Anterior cingulate cortex (tissue), 58 donors: Measurements from ENCODE around the gene WDFY3.
"Not testable (repeated sequence)": the region's sequence is repeated elsewhere in the genome, so short reads cannot be mapped to it uniquely, and the experiment has no call there.

Experiments used
- DNase-seq, 58 donors: peaks; one replicate each; lab custom pipeline; 2025; lab: John Stamatoyannopoulos, UW

The WDFY3 gene

DNA sequence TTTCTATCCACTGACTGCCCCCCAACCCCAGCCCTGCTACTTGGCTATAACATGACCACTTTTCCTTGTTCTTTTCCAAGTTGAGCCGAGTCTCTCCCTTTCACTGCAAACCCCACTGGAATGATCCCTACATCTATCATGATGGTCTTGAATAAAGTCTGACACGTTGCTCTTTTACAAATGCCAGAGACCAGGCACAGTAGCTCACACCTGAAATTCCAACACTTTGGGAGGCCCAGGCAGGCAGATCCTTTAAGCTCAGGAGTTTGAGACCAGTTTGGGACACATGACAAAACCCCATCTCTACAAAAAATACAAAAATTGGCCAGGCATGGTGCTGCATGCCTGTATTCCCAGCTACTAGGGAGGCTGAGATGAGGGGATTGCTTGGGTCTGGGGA lies 100.9 kb downstream of the WDFY3 start:
- no peak for DNase-seq

DNA sequence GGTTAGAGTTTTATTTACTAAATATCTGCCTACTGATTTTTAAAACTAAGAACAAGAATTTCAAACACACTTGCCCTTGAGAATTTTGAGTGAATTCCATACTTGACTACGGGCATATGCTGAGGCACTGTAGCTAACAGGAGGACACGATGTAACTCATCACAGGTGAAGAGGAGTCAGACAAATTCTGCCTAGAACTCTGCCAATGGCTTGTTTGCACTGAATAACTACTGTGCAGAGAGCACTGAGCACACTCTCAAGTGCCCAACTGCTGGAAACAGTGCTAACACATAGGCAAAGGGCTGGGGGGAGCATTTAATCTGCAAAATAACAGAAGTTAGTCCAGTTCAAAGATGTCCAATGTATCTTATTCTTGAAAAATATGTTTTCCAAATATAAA lies 104.4 kb downstream of the WDFY3 start:
- no peak for DNase-seq

GRCh38 chr4:84857296-84857695 lies 109.2 kb downstream of the WDFY3 start:
- DNase-seq = no peak

- no peak for DNase-seq
Measured at GRCh38 chr4:84856468-84857049, 109.9 kb downstream of the WDFY3 start.

GRCh38 chr4:84855774-84856173 lies 110.7 kb downstream of the WDFY3 start:
- peak in 36 of 58 donors; percentile 1 to 82 (median 30) for DNase-seq

- peak in 14 of 58 donors; percentile 1 to 70 (median 18) for DNase-seq
Measured at GRCh38 chr4:84852081-84852480, 114.4 kb downstream of the WDFY3 start.

GRCh38 chr4:84849051-84849640 lies 117.3 kb downstream of the WDFY3 start:
- no peak for DNase-seq

DNA sequence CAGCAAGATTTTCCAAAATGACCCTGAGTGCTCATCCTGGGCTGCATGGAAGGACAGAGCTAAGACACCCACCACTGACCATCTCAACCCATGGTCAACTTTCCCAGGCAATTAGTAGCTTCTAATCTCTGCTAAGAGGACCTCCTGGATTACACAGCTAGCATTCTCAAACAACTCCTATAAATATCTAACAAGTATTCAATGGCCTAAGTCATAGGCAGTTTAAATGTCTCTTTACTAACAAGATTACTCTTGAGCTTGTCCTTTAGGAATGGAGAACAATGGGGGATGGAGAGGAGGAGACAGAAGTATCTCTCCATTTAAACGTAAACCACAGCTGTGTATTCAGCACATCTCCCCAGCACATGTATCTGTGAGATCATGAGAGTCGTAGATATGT lies 118.1 kb downstream of the WDFY3 start:
- DNase-seq = no peak

- DNase-seq = no peak
Measured at GRCh38 chr4:84847978-84848377, 118.5 kb downstream of the WDFY3 start.

DNA sequence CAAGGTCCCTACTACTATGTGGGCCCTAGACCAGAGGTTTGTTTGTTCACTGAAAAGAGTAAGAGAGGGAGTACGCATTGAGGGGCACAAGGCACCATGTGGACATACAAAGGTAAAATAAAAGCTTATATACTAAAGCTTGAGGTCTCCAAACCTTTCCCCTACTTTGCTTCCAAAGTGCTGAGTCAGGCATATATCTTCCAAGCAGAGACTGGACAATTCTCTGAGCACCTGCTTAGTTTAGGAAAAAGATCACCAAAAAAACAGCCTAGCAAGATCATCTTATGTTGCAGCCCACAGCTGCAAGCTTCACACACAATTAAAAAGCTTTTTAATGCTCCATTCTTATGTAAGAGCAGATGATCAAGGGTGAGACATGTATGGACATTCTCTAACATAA lies 119.5 kb downstream of the WDFY3 start:
- DNase-seq = no peak

- no peak for DNase-seq
Measured at GRCh38 chr4:84841435-84841834, 125.1 kb downstream of the WDFY3 start.

- no peak for DNase-seq
Measured at GRCh38 chr4:84837751-84838150, 128.7 kb downstream of the WDFY3 start.

GRCh38 chr4:84829633-84830032 lies 136.9 kb downstream of the WDFY3 start:
- DNase-seq = not testable (repeated sequence)

- no peak for DNase-seq
Measured at GRCh38 chr4:84826681-84827080, 139.8 kb downstream of the WDFY3 start.

GRCh38 chr4:84825701-84826341 lies 140.7 kb downstream of the WDFY3 start:
- no peak for DNase-seq

DNA sequence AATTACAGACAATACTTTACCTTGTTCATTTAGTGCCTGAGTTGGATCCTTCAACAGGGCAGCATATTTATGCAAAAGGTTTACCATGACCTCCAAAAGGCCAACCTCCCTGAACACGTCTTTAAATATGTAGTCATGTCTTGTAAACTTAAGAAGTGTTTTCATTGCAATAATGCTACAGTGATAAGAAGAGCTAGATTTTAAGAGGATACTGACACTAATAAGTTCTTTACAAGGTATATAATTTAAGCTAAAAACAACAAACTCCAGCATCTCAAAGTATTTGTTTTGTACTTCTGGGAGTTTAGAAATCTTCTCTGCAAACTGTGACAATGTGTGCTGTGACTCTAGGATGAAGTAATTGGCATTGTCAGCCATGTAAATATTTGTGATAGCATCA lies 145.4 kb downstream of the WDFY3 start:
- DNase-seq = no peak

DNA sequence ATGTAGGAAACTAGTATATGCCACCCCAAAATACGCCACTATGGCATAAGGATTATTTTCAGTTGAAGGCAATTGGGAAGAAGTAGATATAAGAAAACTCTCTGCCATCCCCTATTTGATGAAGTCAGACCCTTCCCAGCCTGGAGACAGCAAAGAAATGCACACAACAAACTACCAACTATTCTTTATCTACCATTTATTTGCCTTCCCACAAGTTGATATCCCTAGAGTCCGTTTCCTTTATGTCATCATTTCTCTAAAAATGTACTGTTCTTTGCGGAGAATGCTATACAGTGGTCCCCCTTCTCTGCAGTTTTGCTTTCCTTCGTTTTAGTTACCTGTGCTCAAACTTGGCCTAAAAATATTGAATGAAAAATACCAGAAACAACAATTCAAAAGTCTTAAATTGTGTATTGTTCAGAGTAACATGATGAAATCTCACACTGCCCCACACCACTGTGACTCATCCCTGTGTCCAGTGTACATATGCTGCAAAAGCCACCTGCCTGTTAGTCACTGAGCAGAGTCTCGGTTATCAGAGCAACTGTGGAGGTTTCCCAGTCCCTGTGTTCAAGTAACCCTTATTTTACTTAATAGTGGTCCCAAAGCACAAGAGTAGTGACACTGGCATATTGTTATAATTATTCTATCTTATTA lies 152.3 kb downstream of the WDFY3 start:
- peak in 6 of 58 donors; percentile 2 to 64 (median 8) for DNase-seq

GRCh38 chr4:84809946-84810345 lies 156.5 kb downstream of the WDFY3 start:
- peak in 37 of 58 donors; percentile 0 to 70 (median 17) for DNase-seq

DNA sequence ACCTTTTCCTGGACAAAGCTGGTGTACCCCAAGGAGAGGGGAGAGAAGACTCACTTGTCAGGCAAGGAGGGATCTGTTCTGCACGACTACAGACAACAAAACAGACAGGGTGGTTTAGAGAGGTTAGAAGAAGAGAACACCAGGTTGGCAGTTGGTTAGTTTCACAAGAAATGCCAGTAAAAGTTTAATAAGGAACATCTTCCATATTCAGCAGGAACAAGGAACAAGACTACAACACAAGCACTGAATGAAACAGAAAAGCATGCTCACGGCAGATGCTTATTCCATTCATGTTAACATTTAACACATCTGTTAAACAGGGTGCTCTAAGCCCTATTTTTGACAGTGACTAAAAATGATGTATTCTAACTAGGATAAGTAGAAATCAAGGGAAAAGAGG lies 158.2 kb downstream of the WDFY3 start:
- no peak for DNase-seq

DNA sequence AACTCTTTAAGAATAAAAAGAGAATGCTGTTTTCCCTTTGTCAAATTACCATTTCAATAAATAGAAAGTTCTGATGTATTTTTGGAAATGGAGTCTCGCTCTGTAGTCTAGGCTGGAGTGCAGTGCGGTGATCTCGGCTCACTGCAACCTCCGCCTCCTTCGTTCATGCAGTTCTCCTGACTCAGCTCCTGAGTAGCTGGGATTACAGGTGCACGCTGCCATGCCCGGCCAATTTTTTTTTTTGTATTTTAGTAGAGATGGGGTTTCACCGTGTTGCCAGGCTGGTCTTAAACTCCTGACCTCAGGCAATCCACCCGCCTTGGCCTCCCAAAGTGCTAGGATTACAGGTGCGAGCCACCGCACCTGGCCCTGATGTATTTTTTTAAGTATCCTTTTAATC lies 159.9 kb downstream of the WDFY3 start:
- DNase-seq = not testable (repeated sequence)

- peak in 16 of 58 donors; percentile 1 to 59 (median 6) for DNase-seq
Measured at GRCh38 chr4:84804136-84804535, 162.4 kb downstream of the WDFY3 start.

- DNase-seq = no peak
Measured at GRCh38 chr4:84803720-84804119, 162.8 kb downstream of the WDFY3 start.
